GM23248 (cell line): ENCODE data around the gene TRABD. TPM values are rescaled to one million over a fixed set of nuclear protein-coding genes. Genes with fewer than 3 reads are reported as not detected.

Source experiments
- DNase-seq: peaks from one replicate; pipeline ENCODE4 v3.0.0-alpha.2; 2015
- H2AFZ ChIP-seq: fragments of 200-600 bp; sonication (generic); 2 replicates; pipeline ENCODE4 v1.6.1; 2016; ENCODE audit warnings: antibody characterized with exemption
- H3F3A ChIP-seq: fragments of 200-600 bp; sonication (generic); 2 replicates; pipeline ENCODE4 v1.6.1; 2016; ENCODE audit warnings: mild to moderate bottlenecking, antibody characterized with exemption, mixed run types; ENCODE audit not compliant: insufficient read depth
- H3K27ac ChIP-seq: fragments of 200-600 bp; sonication (generic); 2 replicates; pipeline ENCODE4 v1.5.1; 2016; ENCODE audit warnings: mild to moderate bottlenecking
- H3K27me3 ChIP-seq: fragments of 200-600 bp; sonication (generic); replicated peaks from 2 replicates; pipeline ENCODE4 v1.6.1; 2016; ENCODE audit warnings: mild to moderate bottlenecking; ENCODE audit not compliant: insufficient read depth
- H3K36me3 ChIP-seq: fragments of 200-600 bp; sonication (generic); 2 replicates; pipeline ENCODE4 v1.6.1; 2016; ENCODE audit warnings: low read depth, mild to moderate bottlenecking
- H3K4me1 ChIP-seq: fragments of 200-600 bp; sonication (generic); 2 replicates; pipeline ENCODE4 v1.6.1; 2016; ENCODE audit warnings: mild to moderate bottlenecking; ENCODE audit not compliant: insufficient read depth
- H3K4me2 ChIP-seq: fragments of 200-600 bp; sonication (generic); one replicate; pipeline ENCODE4 v1.6.1; 2016; ENCODE audit warnings: mild to moderate bottlenecking; ENCODE audit not compliant: unreplicated experiment
- H3K4me3 ChIP-seq: fragments of 200-600 bp; sonication (generic); 2 replicates; pipeline ENCODE4 v1.5.1; 2016; ENCODE audit warnings: mild to moderate bottlenecking
- H3K79me2 ChIP-seq: fragments of 200-600 bp; sonication (generic); 2 replicates; pipeline ENCODE4 v1.6.1; 2016; ENCODE audit warnings: mild to moderate bottlenecking; ENCODE audit not compliant: insufficient read depth
- H3K9ac ChIP-seq: fragments of 200-600 bp; sonication (generic); 2 replicates; pipeline ENCODE4 v1.6.1; 2016; ENCODE audit warnings: mild to moderate bottlenecking
- H3K9me2 ChIP-seq: fragments of 200-600 bp; sonication (generic); 2 replicates; pipeline ENCODE4 v1.6.1; 2016; ENCODE audit warnings: mixed run types, mild to moderate bottlenecking, moderate library complexity; ENCODE audit not compliant: insufficient read depth
- H3K9me3 ChIP-seq: fragments of 200-600 bp; sonication (generic); one replicate; pipeline ENCODE4 v1.6.1; 2017; ENCODE audit warnings: low read depth
- H4K20me1 ChIP-seq: fragments of 200-600 bp; sonication (generic); 2 replicates; pipeline ENCODE4 v1.6.0; 2016; ENCODE audit not compliant: insufficient read depth
- EZH2 ChIP-seq: fragments of 200-600 bp; sonication (generic); IDR thresholded peaks from 2 replicates; pipeline ENCODE4 v1.6.1; 2018; ENCODE audit warnings: antibody characterized with exemption, mild to moderate bottlenecking; ENCODE audit not compliant: insufficient read depth, poor library complexity, severe bottlenecking
- EZH2phosphoT487 ChIP-seq: fragments of 200-600 bp; sonication (generic); IDR thresholded peaks from 2 replicates; pipeline ENCODE4 v1.6.1; 2018; ENCODE audit warnings: antibody characterized with exemption, moderate library complexity, mild to moderate bottlenecking, low read depth; ENCODE audit not compliant: insufficient read depth
- WGBS, 2 experiments: methylation state at CpG; one replicate each; pipeline ENCODE4 v1.1.6; 2015 to 2017; ENCODE audit warnings: low lambda C conversion rate in 2 of 2, low coverage in 1 of 2; ENCODE audit errors: missing lambda C conversion rate in 2 of 2; 5-methylcytosine and 5-hydroxymethylcytosine counted together
- in situ Hi-C: fragments of 300-500 bp; cut with MboI; formaldehyde crosslinking; loops from 2 replicates; pipeline ENCODE4 v1.15.0; 2020
- polyA plus RNA-seq: library from polyadenylated mRNA; unstranded; fragments of >200 nt; fragmentation: Nextera tagmentation; extraction: Ambion mirVana; gene quantifications from 2 replicates; pipeline ENCODE4 v1.2.1, GENCODE V29; 2016
- total RNA-seq: library from RNA; depleted of rRNA; stranded (reverse); fragments of >200 nt; shearing (Covaris generic); gene quantifications from 2 replicates; pipeline ENCODE4 v1.2.3, GENCODE V29; 2014

The TRABD gene
- total and polyA plus RNA-seq, 2 experiments from 2014 or later: 19.5 to 22.6 TPM

GRCh38 chr22:50141891-50142363 is 43.8 kb upstream of the TRABD start:
- TF ChIP-seq EZH2 (no peak), EZH2phosphoT487 (no peak)
- no peak overlapping the region for H3K27ac ChIP-seq
- WGBS, 2 experiments: 42 to 51% methylated on average over 11 of the region's 11 CpGs
- no peak for DNase-seq
- H3K4me2 ChIP-seq: no peak overlapping the region
- no peak overlapping the region for H3K9ac ChIP-seq
- no peaks in the 10 kb centered on the region for H3F3A ChIP-seq
- H3K4me3 ChIP-seq: no peak overlapping the region
- no peaks in the 10 kb centered on the region for H3K9me2 ChIP-seq
- in situ Hi-C loops: no loop called here
- H3K79me2 ChIP-seq: no peaks in the 10 kb centered on the region
- H3K4me1 ChIP-seq: no peaks in the 10 kb centered on the region
- H3K36me3 ChIP-seq: no peaks in the 10 kb centered on the region
- no peak overlapping the region for H2AFZ ChIP-seq
- H3K9me3 ChIP-seq: no peaks in the 10 kb centered on the region
- H3K27me3 ChIP-seq: no peaks in the 10 kb centered on the region
- no peaks in the 10 kb centered on the region for H4K20me1 ChIP-seq

GRCh38 chr22:50143096-50143495 is 42.6 kb upstream of the TRABD start:
- Histone ChIP-seq H3K9ac (no peak overlapping the region), H3K4me3 (no peak overlapping the region), H4K20me1 (no peaks in the 10 kb centered on the region), H3K27ac (no peak overlapping the region), H3K27me3 (no peaks in the 10 kb centered on the region), H3K9me3 (no peaks in the 10 kb centered on the region), H3K4me2 (no peak overlapping the region), H3K36me3 (no peaks in the 10 kb centered on the region), H3F3A (no peaks in the 10 kb centered on the region), H3K4me1 (no peaks in the 10 kb centered on the region), H2AFZ (no peak overlapping the region), H3K79me2 (no peaks in the 10 kb centered on the region), H3K9me2 (no peaks in the 10 kb centered on the region)
- DNase-seq: no peak
- 86 to 90% methylated on average over 7 of the region's 7 CpGs for WGBS, 2 experiments
- in situ Hi-C loops: no loop called here
- TF ChIP-seq EZH2 (no peak), EZH2phosphoT487 (no peak)

GRCh38 chr22:50144005-50144614 is 41.6 kb upstream of the TRABD start:
- TF ChIP-seq EZH2 (no peak), EZH2phosphoT487 (no peak)
- Histone ChIP-seq H3K9me3 (no peaks in the 10 kb centered on the region), H3K4me3 (no peak overlapping the region), H3K9ac (no peak overlapping the region), H3K79me2 (no peaks in the 10 kb centered on the region), H3K27me3 (no peaks in the 10 kb centered on the region), H2AFZ (no peak overlapping the region), H3K27ac (no peak overlapping the region), H3F3A (no peaks in the 10 kb centered on the region), H4K20me1 (no peaks in the 10 kb centered on the region), H3K9me2 (no peaks in the 10 kb centered on the region), H3K4me1 (no peaks in the 10 kb centered on the region), H3K36me3 (no peaks in the 10 kb centered on the region), H3K4me2 (no peak overlapping the region)
- no peak for DNase-seq
- 83% methylated on average over 18 of the region's 18 CpGs for WGBS, 2 experiments
- in situ Hi-C loops: no loop called here

GRCh38 chr22:50145721-50146438 is 39.8 kb upstream of the TRABD start:
- H3K4me1 ChIP-seq: no peaks in the 10 kb centered on the region
- no peak for DNase-seq
- H2AFZ ChIP-seq: no peak overlapping the region
- in situ Hi-C loops: no loop called here
- 50 to 53% methylated on average over 20 to 25 of the region's 25 CpGs for WGBS, 2 experiments
- no peaks in the 10 kb centered on the region for H3K79me2 ChIP-seq
- no peaks in the 10 kb centered on the region for H3K27me3 ChIP-seq
- no peaks in the 10 kb centered on the region for H3K9me2 ChIP-seq
- no peaks in the 10 kb centered on the region for H3K9me3 ChIP-seq
- H3K4me3 ChIP-seq: no peak overlapping the region
- no peaks in the 10 kb centered on the region for H3F3A ChIP-seq
- no peak overlapping the region for H3K27ac ChIP-seq
- no peaks in the 10 kb centered on the region for H4K20me1 ChIP-seq
- no peak overlapping the region for H3K4me2 ChIP-seq
- H3K36me3 ChIP-seq: no peaks in the 10 kb centered on the region
- H3K9ac ChIP-seq: no peak overlapping the region
- no peak for TF ChIP-seq EZH2
- no peak for TF ChIP-seq EZH2phosphoT487
